ENCODE data around the gene YAF2. TPM values are rescaled to one million over a fixed set of nuclear protein-coding genes. Genes with fewer than 3 reads are reported as not detected.
A peak's percentile ranks its signal among the peaks of the same experiment; 100 is the strongest.

The YAF2 gene
- total RNA-seq, 1 experiment from 2014 or later = 81.7 TPM

DNA sequence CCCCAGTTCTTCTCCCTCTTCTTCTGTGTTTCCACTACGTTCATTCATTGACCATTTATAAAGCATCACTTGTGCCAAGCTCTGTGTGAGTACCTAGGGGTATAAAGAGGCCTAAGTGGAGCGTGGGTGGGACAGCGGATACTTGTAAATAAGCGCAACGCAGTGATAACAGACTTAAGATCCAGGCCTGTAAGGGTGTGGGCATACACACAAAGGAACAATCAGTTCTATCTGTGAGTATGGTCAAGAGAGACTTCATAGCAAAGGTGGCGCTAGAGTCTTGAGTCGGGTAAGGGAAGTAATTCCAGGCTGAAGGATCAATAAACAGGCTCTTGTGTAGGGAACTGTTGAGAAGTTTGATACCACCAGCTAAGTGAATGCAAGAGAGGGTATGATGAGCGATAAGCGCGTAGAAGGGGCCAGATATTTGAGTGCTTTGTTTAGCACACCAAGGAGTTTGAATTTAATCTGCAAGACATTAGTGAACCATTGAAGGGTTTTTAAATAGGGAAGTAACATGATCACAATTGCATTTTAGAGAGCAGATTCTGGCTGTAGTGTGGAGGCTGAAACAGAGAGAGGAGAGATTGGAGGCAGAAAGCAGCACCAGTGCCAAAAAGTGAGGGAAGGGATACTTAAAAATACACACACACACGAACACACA lies 92.4 kb downstream of the YAF2 start:
- Histone ChIP-seq H3K4me2 (ENCODE audit: low read depth, low read length, poor library complexity, severe bottlenecking) (peak overlapping the region; percentile 82), H3K9me2 (replicated peaks; ENCODE audit: insufficient read depth, low read length) (no peaks in the 10 kb centered on the region), H3K9me3 (ENCODE audit: low read length) (no peaks in the 10 kb centered on the region), H3K27ac (ENCODE audit: low read length) (peak overlapping the region; percentile 80), H3K27me3 (ENCODE audit: low read length) (no peaks in the 10 kb centered on the region), H4K20me1 (ENCODE audit: insufficient read depth, low read depth, low read length) (no peaks in the 10 kb centered on the region; the same call in 1 of the 2 replicates), H3K4me3 (ENCODE audit: low read length) (peak overlapping the region; percentile 81), H3K4me1 (ENCODE audit: low read length) (peaks cover 61% of the 10 kb centered on the region), H3K79me2 (ENCODE audit: low read length) (peaks cover 35% of the 10 kb centered on the region), H3K36me3 (ENCODE audit: insufficient read depth, low read length) (no peaks in the 10 kb centered on the region), H2AFZ (ENCODE audit: low read length) (peak overlapping the region; percentile 19; the same call in 1 of the 2 replicates), H3K9ac (ENCODE audit: low read length) (peak overlapping the region; percentile 79)
- peak; percentile 73 for DNase-seq

DNA sequence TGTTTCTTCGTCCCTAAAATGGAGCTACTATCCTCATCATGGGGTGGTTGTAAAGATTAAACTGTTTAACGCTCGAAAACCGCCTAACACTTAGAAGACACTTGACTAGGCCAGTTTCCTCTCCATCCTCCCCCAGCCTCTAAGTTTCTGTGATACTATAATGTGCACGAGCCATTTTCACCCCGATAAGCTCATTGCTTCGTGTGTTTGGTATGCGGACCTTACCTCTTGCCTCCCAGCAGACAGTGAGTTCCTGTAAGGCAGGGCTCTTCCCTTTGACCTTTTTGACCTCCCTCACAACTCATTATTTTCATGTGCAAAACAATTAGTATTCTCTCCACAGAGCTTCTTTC lies 92.9 kb downstream of the YAF2 start:
- no peaks in the 10 kb centered on the region; the same call in 1 of the 2 replicates for H4K20me1 ChIP-seq (ENCODE audit: insufficient read depth, low read depth, low read length)
- peak overlapping the region; percentile 82 for H3K4me2 ChIP-seq (ENCODE audit: low read depth, low read length, poor library complexity, severe bottlenecking)
- H2AFZ ChIP-seq (ENCODE audit: low read length) = peak overlapping the region; percentile 6; the same call in 1 of the 2 replicates
- no peaks in the 10 kb centered on the region for H3K36me3 ChIP-seq (ENCODE audit: insufficient read depth, low read length)
- H3K27ac ChIP-seq (ENCODE audit: low read length) = peak overlapping the region; percentile 80
- peak overlapping the region; percentile 79 for H3K9ac ChIP-seq (ENCODE audit: low read length)
- peaks cover 40% of the 10 kb centered on the region for H3K79me2 ChIP-seq (ENCODE audit: low read length)
- H3K27me3 ChIP-seq (ENCODE audit: low read length) = no peaks in the 10 kb centered on the region
- no peaks in the 10 kb centered on the region for H3K9me3 ChIP-seq (ENCODE audit: low read length)
- H3K4me1 ChIP-seq (ENCODE audit: low read length) = peaks cover 65% of the 10 kb centered on the region
- no peak for DNase-seq
- H3K9me2 ChIP-seq (replicated peaks; ENCODE audit: insufficient read depth, low read length) = no peaks in the 10 kb centered on the region
- H3K4me3 ChIP-seq (ENCODE audit: low read length) = peak overlapping the region; percentile 81

DNA sequence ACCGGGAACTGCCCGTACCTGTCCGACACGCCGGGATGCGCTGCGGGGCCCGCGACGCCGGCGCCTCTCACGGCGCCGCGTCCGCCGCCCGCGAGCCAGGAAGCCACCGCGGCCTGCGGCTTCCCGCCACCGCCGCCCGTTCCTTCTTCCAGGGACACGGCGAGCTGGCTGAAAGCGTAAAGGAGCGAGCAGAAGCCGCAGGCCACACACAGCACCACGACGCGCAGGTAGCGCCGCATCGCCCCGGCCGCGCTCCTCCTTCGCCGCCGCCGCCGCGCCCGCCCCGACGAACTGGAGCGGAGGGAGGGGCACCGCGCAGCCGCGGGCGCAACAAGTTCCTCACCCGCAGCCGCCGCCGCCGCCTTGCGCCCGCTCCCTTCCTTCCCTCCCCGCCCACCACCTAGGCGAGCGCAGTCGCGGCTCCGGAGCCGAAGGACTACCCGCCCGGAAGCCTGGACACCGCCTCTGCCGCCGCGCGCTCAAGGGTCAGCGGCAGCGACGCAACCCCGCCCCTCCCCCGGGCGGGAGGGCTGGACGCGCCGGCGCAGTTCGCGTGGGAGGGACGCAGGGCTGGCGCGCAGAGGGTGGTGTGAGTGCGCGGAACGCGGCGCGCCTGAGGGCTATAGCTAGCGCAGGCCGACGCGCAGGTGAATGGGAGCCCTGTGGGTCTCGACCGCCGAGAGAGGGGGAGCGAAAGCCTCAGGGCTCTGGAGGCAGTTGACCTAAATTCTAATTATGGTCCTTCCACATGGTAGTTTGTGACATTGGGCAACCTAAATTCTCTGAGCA lies 93.4 kb downstream of the YAF2 start, which contains the start of gene GXYLT1:
TSS of gene GXYLT1 (minus strand) at position 467 of the 789 bp plus-strand sequence. CDS start at position 239, 228 bp downstream.
- Histone ChIP-seq H3K4me1 (ENCODE audit: low read length) (peaks cover 65% of the 10 kb centered on the region), H3K4me2 (ENCODE audit: low read depth, low read length, poor library complexity, severe bottlenecking) (peak within 1 kb of the TSS; percentile 82), H3K9me3 (ENCODE audit: low read length) (no peaks in the 10 kb centered on the region), H3K27me3 (ENCODE audit: low read length) (no peaks in the 10 kb centered on the region), H3K27ac (ENCODE audit: low read length) (peak within 1 kb of the TSS; percentile 80), H3K9ac (ENCODE audit: low read length) (peak within 1 kb of the TSS; percentile 79), H3K4me3 (ENCODE audit: low read length) (peak within 1 kb of the TSS; percentile 81), H3K36me3 (ENCODE audit: insufficient read depth, low read length) (no peaks in the 10 kb centered on the region), H4K20me1 (ENCODE audit: insufficient read depth, low read depth, low read length) (no peaks in the 10 kb centered on the region; the same call in 1 of the 2 replicates), H2AFZ (ENCODE audit: low read length) (peak within 1 kb of the TSS; percentile 19; the same call in 1 of the 2 replicates), H3K79me2 (ENCODE audit: low read length) (peaks cover 46% of the 10 kb centered on the region), H3K9me2 (replicated peaks; ENCODE audit: insufficient read depth, low read length) (no peaks in the 10 kb centered on the region)
- DNase-seq = peak; percentile 97

DNA sequence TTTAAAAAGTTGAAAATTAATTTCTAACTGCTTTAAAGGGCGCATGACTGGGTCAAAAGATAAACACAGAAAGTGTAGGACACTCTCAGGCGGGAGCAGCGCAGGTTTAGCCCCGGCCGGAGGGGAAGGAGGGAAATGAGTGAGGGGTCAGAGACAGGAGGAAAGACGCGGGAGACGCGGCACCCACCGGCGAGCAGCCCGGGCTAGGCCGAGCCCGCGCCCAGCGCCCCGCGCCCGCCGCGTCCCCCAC lies 94.0 kb downstream of the YAF2 start:
- H3K9ac ChIP-seq (ENCODE audit: low read length) = peak overlapping the region; percentile 79
- peak overlapping the region; percentile 80 for H3K27ac ChIP-seq (ENCODE audit: low read length)
- no peaks in the 10 kb centered on the region for H3K27me3 ChIP-seq (ENCODE audit: low read length)
- H4K20me1 ChIP-seq (ENCODE audit: insufficient read depth, low read depth, low read length) = no peaks in the 10 kb centered on the region; the same call in 1 of the 2 replicates
- peak overlapping the region; percentile 81 for H3K4me3 ChIP-seq (ENCODE audit: low read length)
- no peaks in the 10 kb centered on the region for H3K9me2 ChIP-seq (replicated peaks; ENCODE audit: insufficient read depth, low read length)
- no peaks in the 10 kb centered on the region for H3K9me3 ChIP-seq (ENCODE audit: low read length)
- peaks cover 65% of the 10 kb centered on the region for H3K4me1 ChIP-seq (ENCODE audit: low read length)
- no peak for DNase-seq
- H2AFZ ChIP-seq (ENCODE audit: low read length) = no peak overlapping the region
- H3K4me2 ChIP-seq (ENCODE audit: low read depth, low read length, poor library complexity, severe bottlenecking) = peak overlapping the region; percentile 82
- no peaks in the 10 kb centered on the region for H3K36me3 ChIP-seq (ENCODE audit: insufficient read depth, low read length)
- H3K79me2 ChIP-seq (ENCODE audit: low read length) = peaks cover 51% of the 10 kb centered on the region

DNA sequence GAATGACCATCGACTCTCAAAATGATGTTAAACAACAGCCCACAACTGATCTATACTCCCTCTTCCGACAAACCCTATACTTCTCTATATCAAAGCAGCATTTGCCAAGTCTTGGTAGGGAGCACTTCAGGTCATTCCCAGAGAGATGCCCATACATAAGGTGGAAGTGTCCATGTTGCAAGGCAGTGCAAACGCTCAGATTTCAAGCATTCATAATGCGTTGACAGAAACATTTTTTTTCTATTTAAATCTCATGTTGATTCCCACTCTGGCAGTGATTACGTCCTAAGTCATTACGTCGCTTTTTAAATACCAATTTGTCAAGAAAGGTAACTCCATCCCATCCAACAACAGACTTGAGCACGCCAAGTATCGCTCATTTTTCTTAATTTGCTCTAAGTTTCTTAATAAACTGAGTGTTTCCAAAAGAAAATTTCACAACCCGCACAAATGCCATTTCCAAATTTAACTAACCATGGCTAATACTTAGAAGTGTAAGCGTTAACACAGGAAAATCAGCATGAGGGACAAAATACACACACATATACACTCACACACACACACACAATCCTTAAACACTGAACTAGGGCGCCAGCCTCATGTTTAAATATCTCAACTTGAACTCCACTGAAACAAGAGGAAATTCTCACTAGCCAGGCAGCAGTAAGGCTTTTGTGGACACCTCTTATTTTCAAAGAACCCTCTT lies 94.4 kb downstream of the YAF2 start:
- Histone ChIP-seq H2AFZ (ENCODE audit: low read length) (no peak overlapping the region), H3K4me2 (ENCODE audit: low read depth, low read length, poor library complexity, severe bottlenecking) (peak overlapping the region; percentile 82), H4K20me1 (ENCODE audit: insufficient read depth, low read depth, low read length) (no peaks in the 10 kb centered on the region; the same call in 1 of the 2 replicates), H3K4me1 (ENCODE audit: low read length) (peaks cover 63% of the 10 kb centered on the region), H3K79me2 (ENCODE audit: low read length) (peaks cover 56% of the 10 kb centered on the region), H3K27ac (ENCODE audit: low read length) (peak overlapping the region; percentile 80), H3K9ac (ENCODE audit: low read length) (peak overlapping the region; percentile 79), H3K27me3 (ENCODE audit: low read length) (no peaks in the 10 kb centered on the region), H3K9me3 (ENCODE audit: low read length) (no peaks in the 10 kb centered on the region), H3K4me3 (ENCODE audit: low read length) (peak overlapping the region; percentile 81), H3K9me2 (replicated peaks; ENCODE audit: insufficient read depth, low read length) (no peaks in the 10 kb centered on the region), H3K36me3 (ENCODE audit: insufficient read depth, low read length) (no peaks in the 10 kb centered on the region)
- DNase-seq = peak; percentile 72

DNA sequence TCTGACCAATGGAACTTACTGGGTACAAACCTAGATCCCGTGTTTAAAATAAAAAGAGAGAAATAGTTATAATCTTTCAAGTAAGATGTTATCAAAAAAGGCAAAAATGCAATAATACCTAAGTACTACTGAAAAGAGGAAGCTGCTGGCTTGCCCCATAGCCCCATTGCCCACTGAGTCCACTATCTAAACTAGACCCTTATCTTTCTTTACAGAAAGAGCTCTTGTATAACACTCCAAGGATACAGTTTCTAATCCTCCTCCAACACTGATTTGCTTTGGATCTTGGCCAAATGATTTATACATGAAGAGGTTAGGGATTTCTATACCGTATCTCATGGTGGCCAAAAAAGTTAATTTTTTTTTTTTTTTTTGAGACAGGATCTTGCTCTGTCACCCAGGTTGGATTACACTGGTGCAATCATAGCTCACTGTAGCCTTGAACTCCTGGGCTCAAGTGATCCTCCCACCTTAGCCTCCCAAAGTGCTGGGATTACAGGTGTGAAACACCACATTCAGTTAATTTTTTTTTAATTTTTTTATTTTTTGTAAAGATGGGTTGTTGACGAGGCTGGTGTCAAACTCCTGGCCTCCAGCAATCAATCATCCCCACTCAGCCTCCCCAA lies 96.0 kb downstream of the YAF2 start:
- Histone ChIP-seq H4K20me1 (ENCODE audit: insufficient read depth, low read depth, low read length) (no peaks in the 10 kb centered on the region; the same call in 1 of the 2 replicates), H3K9ac (ENCODE audit: low read length) (0 out of 2 replicates have a peak overlapping the region, but pooled peaks have one; percentile 79), H3K36me3 (ENCODE audit: insufficient read depth, low read length) (no peaks in the 10 kb centered on the region), H3K27me3 (ENCODE audit: low read length) (no peaks in the 10 kb centered on the region), H3K4me2 (ENCODE audit: low read depth, low read length, poor library complexity, severe bottlenecking) (peak overlapping the region; percentile 82), H3K79me2 (ENCODE audit: low read length) (peaks cover 71% of the 10 kb centered on the region), H3K9me3 (ENCODE audit: low read length) (no peaks in the 10 kb centered on the region), H3K4me1 (ENCODE audit: low read length) (peaks cover 53% of the 10 kb centered on the region), H3K27ac (ENCODE audit: low read length) (peak overlapping the region; percentile 28), H3K9me2 (replicated peaks; ENCODE audit: insufficient read depth, low read length) (no peaks in the 10 kb centered on the region), H3K4me3 (ENCODE audit: low read length) (peak overlapping the region; percentile 81), H2AFZ (ENCODE audit: low read length) (no peak overlapping the region)
- DNase-seq = peak; percentile 55

DNA sequence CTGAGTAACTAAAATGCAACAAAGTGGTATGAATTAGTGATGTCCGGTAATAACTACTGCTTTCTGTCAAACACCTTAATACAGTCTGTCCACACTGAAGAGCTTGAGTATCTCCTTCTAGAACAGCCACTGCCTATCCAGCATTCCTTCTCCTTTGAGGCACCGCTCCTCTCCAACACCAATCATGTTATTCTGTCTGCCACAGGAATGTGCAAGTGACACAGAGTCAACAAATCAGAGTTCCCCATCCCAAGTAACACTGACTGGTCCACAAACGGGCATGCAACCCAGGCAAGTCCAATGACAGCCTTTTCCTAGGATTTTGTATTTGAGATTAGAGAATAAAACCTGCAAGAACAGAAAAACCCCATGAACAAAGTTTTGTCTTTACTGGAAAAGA lies 97.1 kb downstream of the YAF2 start:
- Histone ChIP-seq H3K27me3 (ENCODE audit: low read length) (no peaks in the 10 kb centered on the region), H3K9me2 (replicated peaks; ENCODE audit: insufficient read depth, low read length) (no peaks in the 10 kb centered on the region), H3K4me3 (ENCODE audit: low read length) (0 out of 2 replicates have a peak overlapping the region, but pooled peaks have one; percentile 1), H4K20me1 (ENCODE audit: insufficient read depth, low read depth, low read length) (no peaks in the 10 kb centered on the region; the same call in 1 of the 2 replicates), H2AFZ (ENCODE audit: low read length) (no peak overlapping the region), H3K27ac (ENCODE audit: low read length) (peak overlapping the region; percentile 28; the same call in 1 of the 2 replicates), H3K4me1 (ENCODE audit: low read length) (peaks cover 41% of the 10 kb centered on the region), H3K36me3 (ENCODE audit: insufficient read depth, low read length) (peaks cover 9% of the 10 kb centered on the region; the same call in 1 of the 2 replicates), H3K9me3 (ENCODE audit: low read length) (no peaks in the 10 kb centered on the region), H3K79me2 (ENCODE audit: low read length) (peaks cover 83% of the 10 kb centered on the region), H3K9ac (ENCODE audit: low read length) (no peak overlapping the region), H3K4me2 (ENCODE audit: low read depth, low read length, poor library complexity, severe bottlenecking) (peak overlapping the region; percentile 82)
- no peak for DNase-seq
